A673 (cell line): ENCODE data around the gene NBPF1. TPM values are rescaled to one million over a fixed set of nuclear protein-coding genes. Genes with fewer than 3 reads are reported as not detected.
"Not testable (repeated sequence)": the region's sequence is repeated elsewhere in the genome, so short reads cannot be mapped to it uniquely, and the experiment has no call there.

Source experiments
- BruUV-seq: library from RNA; stranded (reverse); fragments of 400-500 nt; replicated peaks from 2 replicates; lab custom pipeline; 2021; lab: Mats Ljungman, UMichigan
- CTCF ChIA-PET: fragments of 300-600 bp; sonication (Branson Sonifier 250); formaldehyde crosslinking; loops from one replicate; lab custom pipeline; 2022; ENCODE audit warnings: antibody characterized with exemption; lab: Charles Lee
- POLR2A ChIA-PET: fragments of 300-600 bp; sonication (Branson Sonifier 250); formaldehyde crosslinking; loops from one replicate; lab custom pipeline; 2022; ENCODE audit warnings: antibody characterized with exemption; ENCODE audit not compliant: low non-redundant PET; lab: Charles Lee
- DNase-seq: peaks from one replicate; pipeline ENCODE4 v3.0.0-alpha.2; 2015; ENCODE audit warnings: low spot score
- H3K27ac ChIP-seq: fragments of 200-600 bp; sonication (generic); 2 replicates; pipeline ENCODE4 v1.5.1; 2016; ENCODE audit warnings: mixed run types, low read depth, mild to moderate bottlenecking, mixed read lengths, antibody characterized with exemption, low read length; ENCODE audit not compliant: poor library complexity, severe bottlenecking
- H3K27me3 ChIP-seq: fragments of 200-600 bp; sonication (generic); replicated peaks from 2 replicates; pipeline ENCODE4 v1.6.1; 2017; ENCODE audit warnings: mixed run types, low read depth, mild to moderate bottlenecking, mixed read lengths, antibody characterized with exemption, low read length; ENCODE audit not compliant: insufficient read depth, poor library complexity
- H3K36me3 ChIP-seq: fragments of 200-600 bp; sonication (generic); 2 replicates; pipeline ENCODE4 v1.6.1; 2016; ENCODE audit warnings: mixed run types, mild to moderate bottlenecking, mixed read lengths, antibody characterized with exemption, low read length; ENCODE audit not compliant: insufficient read depth, poor library complexity, severe bottlenecking
- H3K4me1 ChIP-seq: fragments of 200-600 bp; sonication (generic); 2 replicates; pipeline ENCODE4 v1.6.1; 2017; ENCODE audit warnings: mixed run types, mild to moderate bottlenecking, mixed read lengths, antibody characterized with exemption, low read length; ENCODE audit not compliant: insufficient read depth, poor library complexity, severe bottlenecking
- H3K4me3 ChIP-seq: fragments of 200-600 bp; sonication (generic); 2 replicates; pipeline ENCODE4 v1.5.1; 2016; ENCODE audit warnings: low read depth, mixed run types, mild to moderate bottlenecking, mixed read lengths, low read length; ENCODE audit not compliant: poor library complexity, severe bottlenecking
- H3K9me3 ChIP-seq: fragments of 200-600 bp; sonication (generic); 2 replicates; pipeline ENCODE4 v1.6.1; 2016; ENCODE audit warnings: mixed run types, low read depth, mild to moderate bottlenecking, mixed read lengths, antibody characterized with exemption, low read length; ENCODE audit not compliant: poor library complexity, severe bottlenecking
- EZH2 ChIP-seq: fragments of 200-600 bp; sonication (generic); IDR thresholded peaks from 2 replicates; pipeline ENCODE4 v1.6.1; 2017; ENCODE audit warnings: borderline replicate concordance, low read depth, mild to moderate bottlenecking, mixed read lengths, antibody characterized with exemption, low read length; ENCODE audit not compliant: poor library complexity, severe bottlenecking
- intact Hi-C: fragments of 100-400 bp; cut with micrococcal nuclease; formaldehyde crosslinking; loops from one replicate; pipeline ENCODE4 v1.10.0; 2022; ENCODE audit not compliant: unreplicated experiment
- total RNA-seq: library from RNA; stranded (reverse); gene quantifications from 2 replicates; pipeline ENCODE4 v1.2.3, GENCODE V29; 2021
- TF ChIP-seq, protein P1 (sequence below): fragments of 300-800, 200-600 bp; sonication (generic); conservative IDR thresholded peaks from 2 replicates; pipeline ENCODE4 v1.5.1; 2017; ENCODE audit warnings: low read depth, mild to moderate bottlenecking, antibody characterized with exemption, low read length, moderate library complexity, mixed read lengths

Gene NBPF1
- total RNA-seq, 1 experiment from 2014 or later = 85.2 TPM

GRCh38 chr1:16521288-16521583, 92.1 kb downstream of the NBPF1 start:
- TF ChIP-seq, protein P1, sequence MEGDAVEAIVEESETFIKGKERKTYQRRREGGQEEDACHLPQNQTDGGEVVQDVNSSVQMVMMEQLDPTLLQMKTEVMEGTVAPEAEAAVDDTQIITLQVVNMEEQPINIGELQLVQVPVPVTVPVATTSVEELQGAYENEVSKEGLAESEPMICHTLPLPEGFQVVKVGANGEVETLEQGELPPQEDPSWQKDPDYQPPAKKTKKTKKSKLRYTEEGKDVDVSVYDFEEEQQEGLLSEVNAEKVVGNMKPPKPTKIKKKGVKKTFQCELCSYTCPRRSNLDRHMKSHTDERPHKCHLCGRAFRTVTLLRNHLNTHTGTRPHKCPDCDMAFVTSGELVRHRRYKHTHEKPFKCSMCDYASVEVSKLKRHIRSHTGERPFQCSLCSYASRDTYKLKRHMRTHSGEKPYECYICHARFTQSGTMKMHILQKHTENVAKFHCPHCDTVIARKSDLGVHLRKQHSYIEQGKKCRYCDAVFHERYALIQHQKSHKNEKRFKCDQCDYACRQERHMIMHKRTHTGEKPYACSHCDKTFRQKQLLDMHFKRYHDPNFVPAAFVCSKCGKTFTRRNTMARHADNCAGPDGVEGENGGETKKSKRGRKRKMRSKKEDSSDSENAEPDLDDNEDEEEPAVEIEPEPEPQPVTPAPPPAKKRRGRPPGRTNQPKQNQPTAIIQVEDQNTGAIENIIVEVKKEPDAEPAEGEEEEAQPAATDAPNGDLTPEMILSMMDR = no peak
- TF ChIP-seq EZH2 = no peak
- intact Hi-C loops = no loop called here
- ChIA-PET CTCF (no interaction called here), POLR2A (interaction anchor here (0.6 kb wide), 1 partner anchor 100 kb away, joined by 6 read pairs; no protein-coding TSS in a partner anchor)
- H3K27ac ChIP-seq = no peak overlapping the region
- H3K36me3 ChIP-seq = no peaks in the 10 kb centered on the region
- H3K4me3 ChIP-seq = no peak overlapping the region
- no TSS peak for BruUV-seq
- H3K4me1 ChIP-seq = no peaks in the 10 kb centered on the region
- H3K9me3 ChIP-seq = no peaks in the 10 kb centered on the region
- DNase-seq = no peak
- no peaks in the 10 kb centered on the region for H3K27me3 ChIP-seq

GRCh38 chr1:16520435-16521287, 92.7 kb downstream of the NBPF1 start:
- DNase-seq, H3K27ac ChIP-seq, H3K4me3 ChIP-seq, CTCF ChIA-PET, H3K27me3 ChIP-seq, POLR2A ChIA-PET, H3K9me3 ChIP-seq, intact Hi-C loops, H3K4me1 ChIP-seq, BruUV-seq, H3K36me3 ChIP-seq: not testable (repeated sequence)

DNA sequence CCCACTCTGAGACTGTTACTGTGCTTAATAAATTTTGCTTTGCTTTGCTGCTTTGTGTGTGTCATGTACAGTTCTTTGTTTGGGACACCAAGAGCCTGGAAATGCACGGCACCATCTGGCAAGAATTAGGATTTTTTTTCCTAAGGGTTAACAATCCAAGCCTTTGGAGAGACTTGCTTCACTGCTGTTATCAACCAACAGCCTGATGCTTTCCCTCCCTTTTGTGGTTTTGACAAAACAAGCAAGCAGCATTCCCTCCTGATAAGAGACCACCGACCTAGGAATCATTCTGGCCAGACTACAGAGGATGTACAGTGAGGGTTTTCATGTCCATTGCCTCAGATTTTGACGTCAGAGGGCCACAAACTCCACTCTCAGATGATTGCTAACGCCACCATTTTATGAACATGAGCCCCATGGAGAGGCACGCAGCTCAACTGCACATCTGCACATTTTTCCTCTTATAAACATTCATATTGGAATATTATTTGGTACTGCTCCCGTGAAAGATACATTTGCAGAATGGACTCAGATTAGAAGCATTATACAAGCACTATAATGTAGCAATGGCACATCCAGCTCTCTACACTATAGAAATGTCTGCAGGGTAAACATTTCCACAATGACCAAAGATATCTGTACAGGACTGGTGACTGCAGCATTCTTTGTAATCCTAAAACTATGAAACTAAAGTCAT, 94.0 kb downstream of the NBPF1 start:
- intact Hi-C loops, CTCF ChIA-PET, DNase-seq, H3K36me3 ChIP-seq, POLR2A ChIA-PET, H3K27me3 ChIP-seq, H3K27ac ChIP-seq, H3K9me3 ChIP-seq, H3K4me1 ChIP-seq, H3K4me3 ChIP-seq, BruUV-seq: not testable (repeated sequence)

GRCh38 chr1:16518913-16519254, 94.5 kb downstream of the NBPF1 start:
- H3K27me3 ChIP-seq, H3K27ac ChIP-seq, H3K4me3 ChIP-seq, H3K4me1 ChIP-seq, BruUV-seq, H3K36me3 ChIP-seq, DNase-seq, intact Hi-C loops, POLR2A ChIA-PET, H3K9me3 ChIP-seq, CTCF ChIA-PET: not testable (repeated sequence)

- CTCF ChIA-PET, BruUV-seq, DNase-seq, H3K9me3 ChIP-seq, H3K4me3 ChIP-seq, intact Hi-C loops, POLR2A ChIA-PET, H3K27ac ChIP-seq, H3K4me1 ChIP-seq, H3K36me3 ChIP-seq, H3K27me3 ChIP-seq: not testable (repeated sequence)
These were observed 96.5 kb downstream of the NBPF1 start for GRCh38 chr1:16516694-16517410.

DNA sequence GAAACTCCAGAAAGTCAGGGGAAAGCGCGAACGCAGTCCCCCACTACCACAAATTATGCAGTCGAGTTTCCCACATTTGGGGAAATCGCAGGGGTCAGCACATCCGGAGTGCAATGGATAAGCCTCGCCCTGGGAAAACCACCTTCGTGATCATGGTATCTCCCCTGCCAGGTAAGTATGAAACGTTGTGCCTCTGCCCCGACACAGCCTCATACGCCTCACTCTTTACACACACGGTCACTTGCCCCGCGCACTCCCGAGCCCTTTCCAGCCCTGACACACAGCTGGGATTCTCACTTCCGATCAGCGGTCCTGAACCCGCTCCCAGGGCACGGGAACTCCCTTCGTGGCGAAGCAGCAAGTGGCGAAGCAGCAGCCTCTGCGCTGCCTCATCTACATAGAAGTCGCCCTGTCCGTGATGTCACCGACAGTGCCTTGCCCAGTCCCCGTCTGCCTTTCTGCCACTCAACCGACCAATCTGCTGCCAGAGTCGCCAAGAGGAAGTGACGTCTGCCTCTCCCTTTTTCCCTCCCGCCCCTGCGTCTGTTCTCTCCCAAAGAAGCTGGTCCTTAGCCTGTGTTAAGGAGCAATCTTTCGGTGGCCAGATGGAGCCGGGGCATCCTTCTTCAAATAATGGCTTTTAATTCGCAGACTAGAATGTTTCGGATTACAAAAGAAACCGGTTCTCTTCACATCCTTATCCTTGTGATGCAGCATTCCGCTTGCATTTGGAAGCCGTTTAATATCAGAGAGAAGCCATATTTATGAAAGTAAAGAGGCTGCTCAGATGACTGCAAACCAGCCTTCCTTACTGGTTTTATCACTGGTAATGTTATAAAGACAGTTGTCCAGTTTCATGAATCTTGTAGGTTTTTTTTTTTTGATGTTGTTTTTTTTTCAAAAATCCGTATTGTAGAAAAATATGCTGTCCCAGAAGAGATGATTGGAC, 99.0 kb downstream of the NBPF1 start, which contains the start of gene RNU1-1:
Gene RNU1-1, minus strand, starts transcription at position 179 of the 949 bp plus-strand sequence.
- Histone ChIP-seq H3K4me3 (peak within 1 kb of the TSS; percentile 38), H3K27ac (peak within 1 kb of the TSS; percentile 95)
- peak; percentile 89 for DNase-seq
- H3K36me3 ChIP-seq, intact Hi-C loops, H3K9me3 ChIP-seq, H3K4me1 ChIP-seq, CTCF ChIA-PET, H3K27me3 ChIP-seq: not testable (repeated sequence)
- BruUV-seq = TSS peak; percentile 98
- POLR2A ChIA-PET = interaction anchor here (0.7 to 1.6 kb wide), 5 partner anchors 9 to 925 kb away, joined by 3 to 6 read pairs (median 5); partner anchors contain the start of gene RNU1-2
